ENCODE data around the gene CAPN8.

CAPN8 gene

DNA sequence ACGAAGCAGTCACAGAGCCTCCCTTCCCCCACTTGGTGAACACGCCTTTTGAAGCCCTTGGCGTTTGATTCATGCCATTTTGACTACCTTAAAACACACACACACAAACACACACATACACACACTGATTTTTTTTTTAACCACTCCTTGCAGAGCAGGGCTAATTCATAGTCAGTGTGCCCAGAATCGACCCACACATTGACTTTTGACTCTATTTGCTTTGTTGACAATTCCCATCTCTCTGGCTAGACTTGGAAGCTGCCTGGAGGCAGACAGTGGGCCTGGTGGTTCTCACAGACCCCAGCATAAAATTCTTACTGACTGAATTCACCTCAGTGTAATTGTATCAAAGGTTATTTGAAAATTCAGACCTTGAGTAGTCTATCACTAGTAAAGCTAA lies 30.3 kb downstream of the CAPN8 start:
- no peak for TF ChIP-seq CTCF (IDR thresholded peaks at IDR 0.05; ENCODE audit: insufficient read depth, low read length, poor library complexity, severe bottlenecking)
- DNase-seq (ENCODE audit: extremely low read depth, insufficient read length), result no peak
- H3K27me3 ChIP-seq (replicated peaks; ENCODE audit: control insufficient read depth, insufficient read depth, low read length), result peaks cover 2% of the 10 kb centered on the region; the same call in 1 of the 2 replicates
- no peaks in the 10 kb centered on the region for H3K36me3 ChIP-seq (ENCODE audit: control insufficient read depth, insufficient read depth, low read length)
- H3K4me3 ChIP-seq (replicated peaks; ENCODE audit: low read depth, low read length), result no peak overlapping the region

DNA sequence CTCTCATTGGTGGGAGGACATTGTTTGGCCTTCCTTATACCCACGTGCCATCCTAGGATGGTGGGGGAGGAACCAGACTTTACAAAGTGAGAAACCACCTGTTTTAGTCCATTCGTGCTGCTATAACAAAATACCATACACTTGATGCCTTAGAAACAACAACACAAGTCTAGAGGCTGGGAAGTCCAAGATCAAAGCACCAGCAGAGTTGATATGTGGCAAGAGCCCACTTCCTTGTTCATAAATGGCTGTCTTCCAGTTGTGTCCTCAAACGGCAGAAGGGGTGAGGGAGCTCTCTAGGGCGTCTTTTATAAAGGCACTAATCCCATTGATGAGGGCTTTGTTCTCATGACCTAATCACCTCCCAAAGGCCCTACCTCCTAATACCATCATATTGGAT lies 31.1 kb downstream of the CAPN8 start:
- no peak for TF ChIP-seq CTCF (IDR thresholded peaks at IDR 0.05; ENCODE audit: insufficient read depth, low read length, poor library complexity, severe bottlenecking)

DNA sequence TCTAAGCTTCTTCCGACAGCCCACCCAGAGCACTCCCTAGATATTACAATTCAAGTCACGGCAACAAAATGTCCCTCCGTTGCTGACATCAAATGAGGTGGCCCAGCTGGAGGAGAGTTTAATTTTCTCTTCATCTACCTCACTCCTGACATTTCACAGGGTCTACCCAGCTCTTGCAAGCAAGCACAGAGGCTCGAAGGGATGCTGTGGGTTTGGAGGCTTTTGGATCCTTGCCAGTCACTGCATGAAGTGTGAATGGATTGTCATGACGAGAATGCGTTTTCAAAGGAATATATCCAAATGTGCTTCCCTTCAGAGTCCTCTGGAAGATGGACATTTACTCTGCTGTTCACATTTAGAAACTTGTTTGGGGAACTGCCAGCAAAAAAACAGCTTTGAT lies 33.5 kb downstream of the CAPN8 start:
- TF ChIP-seq CTCF (IDR thresholded peaks at IDR 0.05; ENCODE audit: insufficient read depth, low read length, poor library complexity, severe bottlenecking), result no peak
- no peaks in the 10 kb centered on the region for H3K36me3 ChIP-seq (ENCODE audit: control insufficient read depth, insufficient read depth, low read length)
- H3K27me3 ChIP-seq (replicated peaks; ENCODE audit: control insufficient read depth, insufficient read depth, low read length), result peaks cover 2% of the 10 kb centered on the region; the same call in 1 of the 2 replicates
- no peak for DNase-seq (ENCODE audit: extremely low read depth, insufficient read length)
- H3K4me3 ChIP-seq (replicated peaks; ENCODE audit: low read depth, low read length), result no peak overlapping the region

More for the DNA sequence above, 31.1 kb downstream of the CAPN8 start:
- Histone ChIP-seq H3K27me3 (replicated peaks; ENCODE audit: control insufficient read depth, insufficient read depth, low read length) (peaks cover 2% of the 10 kb centered on the region; the same call in 1 of the 2 replicates), H3K4me3 (replicated peaks; ENCODE audit: low read depth, low read length) (no peak overlapping the region), H3K36me3 (ENCODE audit: control insufficient read depth, insufficient read depth, low read length) (no peaks in the 10 kb centered on the region)
- no peak for DNase-seq (ENCODE audit: extremely low read depth, insufficient read length)

DNA sequence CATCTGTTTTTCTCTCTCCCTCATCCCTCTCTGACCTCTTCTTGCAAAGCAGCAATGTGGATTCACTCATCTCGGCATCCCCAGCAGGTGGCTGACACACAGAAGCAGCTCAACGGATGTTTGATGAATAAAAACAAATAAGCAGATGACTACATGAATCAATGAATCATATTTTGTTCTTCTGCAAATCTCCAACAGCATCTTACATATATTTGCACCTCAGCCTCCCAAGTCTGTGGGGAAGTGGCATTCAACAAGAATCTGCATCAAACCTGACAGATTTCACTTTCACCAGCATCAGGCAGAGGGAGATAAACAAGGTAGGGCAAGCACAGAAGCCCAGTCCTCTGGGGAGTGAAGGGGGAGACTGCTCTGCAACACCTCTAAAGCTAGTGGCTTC lies 34.0 kb downstream of the CAPN8 start:
- Histone ChIP-seq H3K36me3 (ENCODE audit: control insufficient read depth, insufficient read depth, low read length) (no peaks in the 10 kb centered on the region), H3K4me3 (replicated peaks; ENCODE audit: low read depth, low read length) (no peak overlapping the region), H3K27me3 (replicated peaks; ENCODE audit: control insufficient read depth, insufficient read depth, low read length) (peaks cover 2% of the 10 kb centered on the region; the same call in 1 of the 2 replicates)
- DNase-seq (ENCODE audit: extremely low read depth, insufficient read length), result no peak
- no peak for TF ChIP-seq CTCF (IDR thresholded peaks at IDR 0.05; ENCODE audit: insufficient read depth, low read length, poor library complexity, severe bottlenecking)

- no peak overlapping the region for H3K4me3 ChIP-seq (replicated peaks; ENCODE audit: low read depth, low read length)
- peaks cover under 1% of the 10 kb centered on the region; the same call in 1 of the 2 replicates for H3K27me3 ChIP-seq (replicated peaks; ENCODE audit: control insufficient read depth, insufficient read depth, low read length)
- TF ChIP-seq CTCF (IDR thresholded peaks at IDR 0.05; ENCODE audit: insufficient read depth, low read length, poor library complexity, severe bottlenecking), result no peak
- H3K36me3 ChIP-seq (ENCODE audit: control insufficient read depth, insufficient read depth, low read length), result no peaks in the 10 kb centered on the region
- DNase-seq (ENCODE audit: extremely low read depth, insufficient read length), result no peak
Measured at GRCh38 chr1:223629126-223629457, 36.4 kb downstream of the CAPN8 start.

All from GM06990 (cell line).